ENCODE results near the gene APLNR. TPM values are rescaled to one million over a fixed set of nuclear protein-coding genes. Genes with fewer than 3 reads are reported as not detected.
"Not testable (repeated sequence)": the region's sequence is repeated elsewhere in the genome, so short reads cannot be mapped to it uniquely, and the experiment has no call there.

Gene APLNR
- total RNA-seq, 1 experiment from 2014 or later = not detected

GRCh38 chr11:57283231-57283990 is 46.4 kb upstream of the APLNR start:
- Histone ChIP-seq H3K36me3 (ENCODE audit: control insufficient read depth in 1 of 2, insufficient read depth in 2 of 2, low read length in 2 of 2) (no peaks in the 10 kb centered on the region), H3K27me3 (ENCODE audit: insufficient read depth, low read length) (no peaks in the 10 kb centered on the region), H3K4me2 (ENCODE audit: low read length) (no peak overlapping the region), H3K4me3 (replicated peaks in 1 of 2; ENCODE audit: low read depth in 1 of 2, low read length in 2 of 2) (no peak overlapping the region), H3K79me2 (ENCODE audit: insufficient read depth, low read length) (no peaks in the 10 kb centered on the region), H3K9me2 (ENCODE audit: insufficient read depth) (no peaks in the 10 kb centered on the region), H3K9ac (ENCODE audit: low read length) (no peak overlapping the region), H3K27ac (ENCODE audit: low read depth, low read length) (no peak overlapping the region), H3K4me1 (ENCODE audit: control insufficient read depth in 1 of 2, insufficient read depth in 2 of 2, low read length in 2 of 2) (peaks cover 4% of the 10 kb centered on the region in 2 experiments), H2AFZ (ENCODE audit: low read depth, low read length, poor library complexity, severe bottlenecking) (no peak overlapping the region), H3K9me3 (ENCODE audit: control insufficient read depth in 1 of 2, insufficient read depth in 1 of 2, low read depth in 1 of 2, low read length in 2 of 2) (no peaks in the 10 kb centered on the region), H4K20me1 (ENCODE audit: insufficient read depth) (no peaks in the 10 kb centered on the region)
- ChIA-PET POLR2A (no interaction called here), RAD21 (ENCODE audit: low non-redundant PET in 1 of 2, low total read pairs in 2 of 2, uncharacterized antibody in 2 of 2, unreplicated experiment in 2 of 2) (no interaction called here), CTCF (no interaction called here)
- BruUV-seq (replicated peaks) = no TSS peak
- ATAC-seq (no peak), DNase-seq (ENCODE audit: low read depth, low spot score) (no peak)
- intact Hi-C loops (cut with micrococcal nuclease) = no loop called here
- TF ChIP-seq YY1 (IDR thresholded peaks at IDR 0.05; ENCODE audit: extremely low read depth, insufficient replicate concordance, low read depth, low read length) (no peak), MAX (IDR thresholded peaks at IDR 0.05) (no peak), ZFX (IDR thresholded peaks at IDR 0.05) (no peak), RAD21 (IDR thresholded peaks at IDR 0.05; ENCODE audit: low read depth) (no peak), POLR2A (IDR thresholded peaks at IDR 0.05; ENCODE audit: borderline replicate concordance, extremely low read depth, insufficient read depth, insufficient read length) (no peak), SP1 (IDR thresholded peaks at IDR 0.05; ENCODE audit: low read depth) (no peak), ATF3 (IDR thresholded peaks at IDR 0.05) (no peak), ZNF274 (IDR thresholded peaks at IDR 0.05; ENCODE audit: low read depth, low read length) (no peak), TCF7L2 (IDR thresholded peaks at IDR 0.05; ENCODE audit: borderline replicate concordance, extremely low read depth, insufficient read depth, insufficient read length) (no peak), ZBTB33 (IDR thresholded peaks at IDR 0.05; ENCODE audit: extremely low read depth, insufficient replicate concordance, low read length) (no peak), JUND (IDR thresholded peaks at IDR 0.05) (no peak)

GRCh38 chr11:57281546-57281945 is 44.5 kb upstream of the APLNR start:
- H2AFZ ChIP-seq (ENCODE audit: low read depth, low read length, poor library complexity, severe bottlenecking); H4K20me1 ChIP-seq (ENCODE audit: insufficient read depth); H3K79me2 ChIP-seq (ENCODE audit: insufficient read depth, low read length); H3K36me3 ChIP-seq (ENCODE audit: control insufficient read depth in 1 of 2, insufficient read depth in 2 of 2, low read length in 2 of 2); H3K9ac ChIP-seq (ENCODE audit: low read length); H3K4me3 ChIP-seq (replicated peaks in 1 of 2; ENCODE audit: low read depth in 1 of 2, low read length in 2 of 2); DNase-seq (ENCODE audit: low read depth, low spot score); CTCF ChIA-PET; H3K9me2 ChIP-seq (ENCODE audit: insufficient read depth); ATAC-seq; RAD21 ChIA-PET (ENCODE audit: low non-redundant PET in 1 of 2, low total read pairs in 2 of 2, uncharacterized antibody in 2 of 2, unreplicated experiment in 2 of 2); intact Hi-C loops (cut with micrococcal nuclease); H3K27ac ChIP-seq (ENCODE audit: low read depth, low read length); BruUV-seq (replicated peaks); H3K9me3 ChIP-seq (ENCODE audit: control insufficient read depth in 1 of 2, insufficient read depth in 1 of 2, low read depth in 1 of 2, low read length in 2 of 2); POLR2A ChIA-PET; H3K27me3 ChIP-seq (ENCODE audit: insufficient read depth, low read length); H3K4me2 ChIP-seq (ENCODE audit: low read length): not testable (repeated sequence)
- H3K4me1 ChIP-seq (ENCODE audit: control insufficient read depth in 1 of 2, insufficient read depth in 2 of 2, low read length in 2 of 2) = peaks cover 9 to 15% of the 10 kb centered on the region in 2 experiments

Measured in HCT116 (cell line).